ENCODE results near the gene PIK3R1. TPM values are rescaled to one million over a fixed set of nuclear protein-coding genes. Genes with fewer than 3 reads are reported as not detected.

The PIK3R1 gene
- total RNA-seq, 4 donors from 2014 or later = 44.9 to 222 (median 81.6) TPM

- H3K4me3 ChIP-seq = no peak overlapping the region
- TF ChIP-seq EP300 (IDR thresholded peaks at IDR 0.05; ENCODE audit: low read depth) = no peak
- TF ChIP-seq POLR2AphosphoS5 (IDR thresholded peaks at IDR 0.05) = no peak
- TF ChIP-seq, protein P1, sequence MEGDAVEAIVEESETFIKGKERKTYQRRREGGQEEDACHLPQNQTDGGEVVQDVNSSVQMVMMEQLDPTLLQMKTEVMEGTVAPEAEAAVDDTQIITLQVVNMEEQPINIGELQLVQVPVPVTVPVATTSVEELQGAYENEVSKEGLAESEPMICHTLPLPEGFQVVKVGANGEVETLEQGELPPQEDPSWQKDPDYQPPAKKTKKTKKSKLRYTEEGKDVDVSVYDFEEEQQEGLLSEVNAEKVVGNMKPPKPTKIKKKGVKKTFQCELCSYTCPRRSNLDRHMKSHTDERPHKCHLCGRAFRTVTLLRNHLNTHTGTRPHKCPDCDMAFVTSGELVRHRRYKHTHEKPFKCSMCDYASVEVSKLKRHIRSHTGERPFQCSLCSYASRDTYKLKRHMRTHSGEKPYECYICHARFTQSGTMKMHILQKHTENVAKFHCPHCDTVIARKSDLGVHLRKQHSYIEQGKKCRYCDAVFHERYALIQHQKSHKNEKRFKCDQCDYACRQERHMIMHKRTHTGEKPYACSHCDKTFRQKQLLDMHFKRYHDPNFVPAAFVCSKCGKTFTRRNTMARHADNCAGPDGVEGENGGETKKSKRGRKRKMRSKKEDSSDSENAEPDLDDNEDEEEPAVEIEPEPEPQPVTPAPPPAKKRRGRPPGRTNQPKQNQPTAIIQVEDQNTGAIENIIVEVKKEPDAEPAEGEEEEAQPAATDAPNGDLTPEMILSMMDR (IDR thresholded peaks at IDR 0.05) = no peak
- no peak for TF ChIP-seq POLR2A (IDR thresholded peaks at IDR 0.05)
- no peak overlapping the region for H3K27ac ChIP-seq
- in situ Hi-C loops (cut with MboI; ENCODE audit: low pct_ligation_motif_present in 1 of 4, low pct_unique_long_range_greater_than_20kb in 1 of 4, low sequenced_read_pairs in 3 of 4) (no loop called here), intact Hi-C loops (cut with DNase I; ENCODE audit: low total_unique reads) (no loop called here)
- WGBS, 2 donors (ENCODE audit: low coverage in 1 of 2) = 58 to 64% methylated on average over 2 of the region's 2 CpGs
- no peak for DNase-seq
- H3K36me3 ChIP-seq = no peaks in the 10 kb centered on the region
- H3K9me3 ChIP-seq = no peaks in the 10 kb centered on the region
- no peaks in the 10 kb centered on the region for H3K4me1 ChIP-seq
- no peaks in the 10 kb centered on the region for H3K27me3 ChIP-seq
Measured at GRCh38 chr5:68178579-68178978, 37.0 kb upstream of the PIK3R1 start.

- no peak for DNase-seq
- no peaks in the 10 kb centered on the region for H3K4me1 ChIP-seq
- no peak overlapping the region for H3K4me3 ChIP-seq
- no peaks in the 10 kb centered on the region for H3K9me3 ChIP-seq
- H3K27me3 ChIP-seq = no peaks in the 10 kb centered on the region
- intact Hi-C loops (cut with DNase I; ENCODE audit: low total_unique reads) (no loop called here), in situ Hi-C loops (cut with MboI; ENCODE audit: low pct_ligation_motif_present in 1 of 4, low pct_unique_long_range_greater_than_20kb in 1 of 4, low sequenced_read_pairs in 3 of 4) (no loop called here)
- H3K27ac ChIP-seq = peak overlapping the region in 3 of 4 donors; percentile 13 to 45 (median 19)
- TF ChIP-seq POLR2A (IDR thresholded peaks at IDR 0.05) = no peak
- TF ChIP-seq, protein P1 (IDR thresholded peaks at IDR 0.05) = no peak
- no peak for TF ChIP-seq POLR2AphosphoS5 (IDR thresholded peaks at IDR 0.05)
- TF ChIP-seq EP300 (IDR thresholded peaks at IDR 0.05; ENCODE audit: low read depth) = no peak
- H3K36me3 ChIP-seq = no peaks in the 10 kb centered on the region
Measured at GRCh38 chr5:68180121-68181038, 35.2 kb upstream of the PIK3R1 start.

GRCh38 chr5:68181039-68181599, 34.4 kb upstream of the PIK3R1 start:
- WGBS, 2 donors (ENCODE audit: low coverage in 1 of 2) = 89% methylated on average over 3 of the region's 3 CpGs; no CpG with 5 or more reads in 1 of the 2 donors
- H3K9me3 ChIP-seq = no peaks in the 10 kb centered on the region
- no peak for TF ChIP-seq POLR2A (IDR thresholded peaks at IDR 0.05)
- no peak for TF ChIP-seq EP300 (IDR thresholded peaks at IDR 0.05; ENCODE audit: low read depth)
- no peak for TF ChIP-seq POLR2AphosphoS5 (IDR thresholded peaks at IDR 0.05)
- TF ChIP-seq, protein P1 (IDR thresholded peaks at IDR 0.05) = no peak
- no peak overlapping the region for H3K27ac ChIP-seq
- H3K4me1 ChIP-seq = no peaks in the 10 kb centered on the region
- H3K36me3 ChIP-seq = no peaks in the 10 kb centered on the region
- intact Hi-C loops (cut with DNase I; ENCODE audit: low total_unique reads) = no loop called here
- no peak for DNase-seq
- H3K27me3 ChIP-seq = no peaks in the 10 kb centered on the region
- no peak overlapping the region for H3K4me3 ChIP-seq
- in situ Hi-C loops (cut with MboI; ENCODE audit: low pct_ligation_motif_present in 1 of 4, low pct_unique_long_range_greater_than_20kb in 1 of 4, low sequenced_read_pairs in 3 of 4) = no loop called here

DNA sequence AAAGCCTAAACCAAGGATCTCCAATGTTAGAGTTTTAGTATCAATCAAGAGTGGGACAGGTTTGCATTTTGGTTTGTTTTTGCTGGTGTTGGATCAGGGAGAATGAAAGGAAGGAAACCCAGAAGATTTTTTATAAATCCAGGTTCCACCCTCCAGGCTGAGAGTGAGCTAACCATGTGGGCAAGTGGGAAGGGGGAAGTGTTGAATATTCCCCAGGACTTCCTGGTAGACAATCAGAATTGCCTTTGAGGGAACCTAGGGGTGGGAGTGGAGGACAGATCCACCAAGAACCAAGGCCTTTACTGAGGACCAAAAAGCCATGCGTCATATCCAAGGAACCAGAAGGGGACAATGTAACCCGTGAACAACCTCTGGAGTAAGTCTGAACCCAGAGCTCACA, 33.5 kb upstream of the PIK3R1 start:
- 100% methylated on average over 2 of the region's 2 CpGs; no CpG with 5 or more reads in 1 of the 2 donors for WGBS, 2 donors (ENCODE audit: low coverage in 1 of 2)
- in situ Hi-C loops (cut with MboI; ENCODE audit: low pct_ligation_motif_present in 1 of 4, low pct_unique_long_range_greater_than_20kb in 1 of 4, low sequenced_read_pairs in 3 of 4) = no loop called here
- DNase-seq = no peak

More for the DNA sequence above, 33.5 kb upstream of the PIK3R1 start:
- Histone ChIP-seq H3K36me3 (no peaks in the 10 kb centered on the region), H3K27me3 (no peaks in the 10 kb centered on the region), H3K27ac (no peak overlapping the region), H3K4me3 (no peak overlapping the region), H3K9me3 (no peaks in the 10 kb centered on the region), H3K4me1 (no peaks in the 10 kb centered on the region)
- intact Hi-C loops (cut with DNase I; ENCODE audit: low total_unique reads) = no loop called here
- TF ChIP-seq, protein P1 (IDR thresholded peaks at IDR 0.05) = no peak
- TF ChIP-seq EP300 (IDR thresholded peaks at IDR 0.05; ENCODE audit: low read depth) (no peak), POLR2AphosphoS5 (IDR thresholded peaks at IDR 0.05) (no peak), POLR2A (IDR thresholded peaks at IDR 0.05) (no peak)
